ENCODE data around the gene LGALS8. TPM values are rescaled to one million over a fixed set of nuclear protein-coding genes. Genes with fewer than 3 reads are reported as not detected.

The LGALS8 gene
- total and polyA plus RNA-seq, 4 donors: 29.9 to 160 (median 53.1) TPM

DNA sequence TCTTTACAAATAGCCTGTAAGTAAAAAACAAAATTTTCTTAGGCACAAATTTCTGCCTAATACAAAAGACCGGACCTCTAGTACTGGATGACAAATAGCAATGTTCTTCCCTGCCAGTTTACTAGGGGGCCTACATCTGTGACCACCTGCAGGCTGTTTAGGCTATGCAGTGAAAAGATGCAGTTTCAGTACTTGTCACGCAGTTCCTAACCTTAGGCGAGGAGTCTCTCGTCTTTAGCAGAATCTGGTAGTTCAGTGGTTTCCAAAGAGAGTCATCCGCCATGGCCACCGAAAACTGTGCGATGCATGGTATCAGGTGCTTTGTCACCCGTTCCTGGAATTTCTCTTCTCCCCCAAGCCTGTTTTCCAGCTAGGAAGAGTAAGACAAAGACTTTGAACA lies 29.6 kb downstream of the LGALS8 start:
- Histone ChIP-seq H3K4me3 (no peak overlapping the region), H3K27ac (ENCODE audit: low read depth in 1 of 2, low read length in 1 of 2) (no peak overlapping the region), H3K9me3 (ENCODE audit: control insufficient read depth in 4 of 4, insufficient read depth in 3 of 4, low read length in 3 of 4) (no peaks in the 10 kb centered on the region), H3K4me1 (ENCODE audit: control insufficient read depth in 5 of 5, insufficient read depth in 5 of 5, low read length in 5 of 5) (no peaks in the 10 kb centered on the region), H3K27me3 (ENCODE audit: control insufficient read depth in 3 of 3, insufficient read depth in 3 of 3, low read length in 2 of 3) (no peaks in the 10 kb centered on the region), H3K36me3 (ENCODE audit: control insufficient read depth in 4 of 4, insufficient read depth in 4 of 4, low read length in 4 of 4) (peaks cover 41 to 83% (median 50%) of the 10 kb centered on the region in 4 donors), H3K9ac (ENCODE audit: insufficient read depth in 1 of 2, low read length in 2 of 2) (no peak overlapping the region)
- ATAC-seq (ENCODE audit: insufficient read depth, low FRiP score) (no peak), DNase-seq (no peak)
- no peak for TF ChIP-seq CTCF (IDR thresholded peaks at IDR 0.05; ENCODE audit: control extremely low read depth, extremely low read depth)
- 82 to 83% methylated on average over 8 of the region's 8 CpGs for WGBS, 2 donors

GRCh38 chr1:236556606-236557005 lies 32.8 kb downstream of the LGALS8 start:
- no peak for ATAC-seq (ENCODE audit: insufficient read depth, low FRiP score)
- TF ChIP-seq CTCF (IDR thresholded peaks at IDR 0.05; ENCODE audit: control extremely low read depth, extremely low read depth): no peak
- Histone ChIP-seq H3K36me3 (ENCODE audit: control insufficient read depth in 4 of 4, insufficient read depth in 4 of 4, low read length in 4 of 4) (peaks cover 30 to 58% (median 50%) of the 10 kb centered on the region in 4 donors), H3K9ac (ENCODE audit: insufficient read depth in 1 of 2, low read length in 2 of 2) (no peak overlapping the region), H3K4me3 (no peak overlapping the region), H3K4me1 (ENCODE audit: control insufficient read depth in 5 of 5, insufficient read depth in 5 of 5, low read length in 5 of 5) (no peaks in the 10 kb centered on the region), H3K9me3 (ENCODE audit: control insufficient read depth in 4 of 4, insufficient read depth in 3 of 4, low read length in 3 of 4) (no peaks in the 10 kb centered on the region), H3K27ac (ENCODE audit: low read depth in 1 of 2, low read length in 1 of 2) (no peak overlapping the region), H3K27me3 (ENCODE audit: control insufficient read depth in 3 of 3, insufficient read depth in 3 of 3, low read length in 2 of 3) (no peaks in the 10 kb centered on the region)
- DNase-seq: no peak
- WGBS, 2 donors: 89 to 96% methylated on average over 7 of the region's 7 CpGs

DNA sequence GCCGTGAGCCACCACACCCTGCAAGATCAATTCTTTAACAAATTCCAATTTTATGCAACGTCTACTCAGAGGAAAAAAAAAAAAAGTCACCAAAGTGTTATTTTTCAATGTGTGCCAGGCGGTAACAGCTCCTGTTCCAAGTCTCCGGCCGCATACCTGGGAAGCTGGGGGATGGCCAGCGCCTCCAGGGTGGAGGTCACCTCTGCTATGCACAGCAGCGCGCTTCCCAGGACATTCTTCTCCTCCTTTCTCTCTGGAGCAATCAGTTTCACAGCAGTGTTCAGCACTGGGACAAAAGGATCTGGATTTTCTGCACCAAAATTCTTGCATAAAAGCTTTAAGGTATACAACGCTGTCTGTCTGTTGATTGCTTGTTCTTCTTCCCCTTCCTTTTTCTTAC lies 34.3 kb downstream of the LGALS8 start:
- TF ChIP-seq CTCF (IDR thresholded peaks at IDR 0.05; ENCODE audit: control extremely low read depth, extremely low read depth): no peak
- Histone ChIP-seq H3K9me3 (ENCODE audit: control insufficient read depth in 4 of 4, insufficient read depth in 3 of 4, low read length in 3 of 4) (no peaks in the 10 kb centered on the region), H3K9ac (ENCODE audit: insufficient read depth in 1 of 2, low read length in 2 of 2) (no peak overlapping the region), H3K36me3 (ENCODE audit: control insufficient read depth in 4 of 4, insufficient read depth in 4 of 4, low read length in 4 of 4) (peaks cover 26 to 62% (median 46%) of the 10 kb centered on the region in 4 donors), H3K4me3 (no peak overlapping the region), H3K27ac (ENCODE audit: low read depth in 1 of 2, low read length in 1 of 2) (no peak overlapping the region), H3K27me3 (ENCODE audit: control insufficient read depth in 3 of 3, insufficient read depth in 3 of 3, low read length in 2 of 3) (no peaks in the 10 kb centered on the region), H3K4me1 (ENCODE audit: control insufficient read depth in 5 of 5, insufficient read depth in 5 of 5, low read length in 5 of 5) (no peaks in the 10 kb centered on the region)
- 92 to 94% methylated on average over 9 of the region's 9 CpGs for WGBS, 2 donors
- ATAC-seq (ENCODE audit: insufficient read depth, low FRiP score) (no peak), DNase-seq (no peak)

DNA sequence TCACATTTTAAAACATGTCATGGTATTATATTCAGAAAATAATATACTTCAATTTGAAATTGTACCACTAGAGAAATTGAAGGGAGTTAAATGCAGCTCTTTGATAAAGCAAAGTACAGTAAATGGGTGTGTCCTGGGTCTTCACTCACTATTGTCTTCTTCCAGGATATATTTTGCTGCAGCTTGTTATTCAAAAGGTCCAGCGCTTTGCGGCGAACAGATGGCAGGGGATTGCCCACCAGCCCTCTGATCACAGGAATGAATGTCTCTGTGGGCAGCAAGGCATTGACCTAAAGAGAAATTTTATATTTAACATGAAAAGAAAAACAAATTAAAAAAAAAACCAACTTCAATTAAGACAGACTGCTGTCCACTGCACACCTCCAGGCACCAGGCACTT lies 35.1 kb downstream of the LGALS8 start:
- Histone ChIP-seq H3K27me3 (ENCODE audit: control insufficient read depth in 3 of 3, insufficient read depth in 3 of 3, low read length in 2 of 3) (no peaks in the 10 kb centered on the region), H3K4me1 (ENCODE audit: control insufficient read depth in 5 of 5, insufficient read depth in 5 of 5, low read length in 5 of 5) (no peaks in the 10 kb centered on the region), H3K9me3 (ENCODE audit: control insufficient read depth in 4 of 4, insufficient read depth in 3 of 4, low read length in 3 of 4) (no peaks in the 10 kb centered on the region), H3K4me3 (no peak overlapping the region), H3K9ac (ENCODE audit: insufficient read depth in 1 of 2, low read length in 2 of 2) (no peak overlapping the region), H3K36me3 (ENCODE audit: control insufficient read depth in 4 of 4, insufficient read depth in 4 of 4, low read length in 4 of 4) (peaks cover 26 to 58% (median 43%) of the 10 kb centered on the region in 4 donors), H3K27ac (ENCODE audit: low read depth in 1 of 2, low read length in 1 of 2) (no peak overlapping the region)
- 98 to 99% methylated on average over 3 of the region's 3 CpGs for WGBS, 2 donors
- ATAC-seq (ENCODE audit: insufficient read depth, low FRiP score) (no peak), DNase-seq (no peak)
- TF ChIP-seq CTCF (IDR thresholded peaks at IDR 0.05; ENCODE audit: control extremely low read depth, extremely low read depth): no peak

Measured in lung (tissue), 12 donors.